ENCODE measurements around the gene IFITM1.

The IFITM1 gene

GRCh38 chr11:279966-280705 lies 33.7 kb upstream of the IFITM1 start:
- TF ChIP-seq CTCF (IDR thresholded peaks at IDR 0.05; ENCODE audit: borderline replicate concordance, insufficient read depth, low read depth, low read length): no peak
- H3K4me3 ChIP-seq (ENCODE audit: low read depth, low read length): no peak overlapping the region

- TF ChIP-seq CTCF (IDR thresholded peaks at IDR 0.05; ENCODE audit: borderline replicate concordance, insufficient read depth, low read depth, low read length): no peak
- H3K4me3 ChIP-seq (ENCODE audit: low read depth, low read length): no peak overlapping the region
Measured at GRCh38 chr11:280706-281485, 32.9 kb upstream of the IFITM1 start.

GRCh38 chr11:281486-282161 lies 32.2 kb upstream of the IFITM1 start:
- TF ChIP-seq CTCF (IDR thresholded peaks at IDR 0.05; ENCODE audit: borderline replicate concordance, insufficient read depth, low read depth, low read length): no peak
- H3K4me3 ChIP-seq (ENCODE audit: low read depth, low read length): no peak overlapping the region

- no peak overlapping the region for H3K4me3 ChIP-seq (ENCODE audit: low read depth, low read length)
- TF ChIP-seq CTCF (IDR thresholded peaks at IDR 0.05; ENCODE audit: borderline replicate concordance, insufficient read depth, low read depth, low read length): no peak
Measured at GRCh38 chr11:282171-282570, 31.7 kb upstream of the IFITM1 start.

- no peak for TF ChIP-seq CTCF (IDR thresholded peaks at IDR 0.05; ENCODE audit: borderline replicate concordance, insufficient read depth, low read depth, low read length)
- no peak overlapping the region for H3K4me3 ChIP-seq (ENCODE audit: low read depth, low read length)
Measured at GRCh38 chr11:282630-283360, 31.0 kb upstream of the IFITM1 start.

- no peak for TF ChIP-seq CTCF (IDR thresholded peaks at IDR 0.05; ENCODE audit: borderline replicate concordance, insufficient read depth, low read depth, low read length)
- no peak overlapping the region for H3K4me3 ChIP-seq (ENCODE audit: low read depth, low read length)
Measured at GRCh38 chr11:283405-284104, 30.3 kb upstream of the IFITM1 start.

Data from GM12875 (cell line).